ENCODE results near the gene CCL18. TPM values are rescaled to one million over a fixed set of nuclear protein-coding genes. Genes with fewer than 3 reads are reported as not detected.
"Not testable (repeated sequence)": the region's sequence is repeated elsewhere in the genome, so short reads cannot be mapped to it uniquely, and the experiment has no call there.

The CCL18 gene, protein sequence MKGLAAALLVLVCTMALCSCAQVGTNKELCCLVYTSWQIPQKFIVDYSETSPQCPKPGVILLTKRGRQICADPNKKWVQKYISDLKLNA
- not detected for total RNA-seq
- polyA plus RNA-seq = not detected

DNA sequence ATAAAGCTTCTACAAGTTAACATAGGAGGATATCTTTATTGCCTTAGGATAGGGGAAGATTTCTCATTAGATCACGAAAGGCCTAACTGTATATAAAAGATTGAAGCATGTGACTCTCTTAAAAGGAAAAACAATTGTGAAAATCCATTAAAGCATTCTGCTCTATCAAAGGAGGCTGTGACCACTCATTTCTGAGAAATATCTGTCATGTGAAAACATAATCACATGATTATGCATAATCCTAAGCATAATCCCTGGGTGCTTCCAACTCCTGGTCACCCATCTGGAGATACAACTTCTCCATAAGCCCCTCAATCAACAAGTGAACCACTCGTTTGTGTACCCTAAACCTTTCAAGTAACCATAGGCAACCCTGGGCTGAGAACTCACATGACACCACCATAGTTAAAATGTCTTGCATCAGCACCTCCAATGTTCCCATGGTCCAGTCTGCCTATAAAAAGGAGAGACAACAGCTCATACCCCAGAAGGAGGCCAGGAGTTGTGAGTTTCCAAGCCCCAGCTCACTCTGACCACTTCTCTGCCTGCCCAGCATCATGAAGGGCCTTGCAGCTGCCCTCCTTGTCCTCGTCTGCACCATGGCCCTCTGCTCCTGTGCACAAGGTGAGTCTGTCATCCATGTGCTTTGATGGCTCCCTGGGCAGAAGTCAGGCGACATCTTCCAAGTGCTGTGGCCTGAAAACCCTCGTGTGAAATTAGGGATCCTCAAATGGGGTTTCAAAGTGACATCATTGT, at the start of gene CCL18:
Gene CCL18, plus strand, starts transcription at position 487 of the 756 bp plus-strand sequence. Its CDS starts 71 bp downstream, at position 558.
- H3K27me3 Mint-ChIP-seq = peaks cover 4 to 7% of the 10 kb centered on the region in 2 donors
- H3K4me1 Mint-ChIP-seq = peaks cover 0 to 3% (median 0%) of the 10 kb centered on the region in 4 donors
- H3K27me3 ChIP-seq (ENCODE audit: insufficient read depth, low read length) = no peaks in the 10 kb centered on the region
- no peak within 1 kb of the TSS for H3K27ac ChIP-seq (ENCODE audit: low read depth, low read length)
- no peak for DNase-seq
- H3K9me3 Mint-ChIP-seq = no peaks in the 10 kb centered on the region
- ChIA-PET POLR2A (ENCODE audit: partially characterized antibody) (no interaction called here), CTCF (ENCODE audit: partially characterized antibody) (interaction anchor here (2.1 kb wide), 1 partner anchor 9 kb away, joined by 15 read pairs; no protein-coding TSS in a partner anchor)
- no peaks in the 10 kb centered on the region for H3K36me3 ChIP-seq (ENCODE audit: insufficient read depth, low read length)
- H3K4me3 Mint-ChIP-seq = peak within 1 kb of the TSS in 1 of 8 donors; percentile 31
- no peak within 1 kb of the TSS for H3K4me3 ChIP-seq (ENCODE audit: low read length in 2 of 2)
- no peaks in the 10 kb centered on the region for H3K36me3 Mint-ChIP-seq
- intact Hi-C loops (cut with micrococcal nuclease) = no loop called here
- no peak within 1 kb of the TSS for H3K27ac Mint-ChIP-seq
- no peaks in the 10 kb centered on the region for H3K9me3 ChIP-seq (ENCODE audit: control insufficient read depth in 1 of 2, low read length in 2 of 2)
- no peaks in the 10 kb centered on the region for H3K4me1 ChIP-seq (ENCODE audit: insufficient read depth, low read length)

- Mint-ChIP-seq H3K4me1 (peaks cover 0 to 1% (median 0%) of the 10 kb centered on the region in 4 donors), H3K27ac (no peak overlapping the region), H3K27me3 (peaks cover 7 to 20% of the 10 kb centered on the region in 2 donors), H3K36me3 (no peaks in the 10 kb centered on the region), H3K9me3 (peaks cover 0 to 6% (median 0%) of the 10 kb centered on the region in 8 donors), H3K4me3 (no peak overlapping the region)
- no peak overlapping the region for H3K4me3 ChIP-seq (ENCODE audit: low read length in 2 of 2)
- H3K27ac ChIP-seq (ENCODE audit: low read depth, low read length) = no peak overlapping the region
- no peaks in the 10 kb centered on the region for H3K9me3 ChIP-seq (ENCODE audit: control insufficient read depth in 1 of 2, low read length in 2 of 2)
- CTCF ChIA-PET (ENCODE audit: partially characterized antibody) = no interaction called here
- H3K27me3 ChIP-seq (ENCODE audit: insufficient read depth, low read length) = no peaks in the 10 kb centered on the region
- no peaks in the 10 kb centered on the region for H3K36me3 ChIP-seq (ENCODE audit: insufficient read depth, low read length)
- no peak for DNase-seq
- H3K4me1 ChIP-seq (ENCODE audit: insufficient read depth, low read length) = no peaks in the 10 kb centered on the region
- intact Hi-C loops (cut with micrococcal nuclease) = no loop called here
- POLR2A ChIA-PET (ENCODE audit: partially characterized antibody) = no interaction called here
Observed at GRCh38 chr17:36014946-36015345, 49.1 kb upstream of the CCL18 start.

DNA sequence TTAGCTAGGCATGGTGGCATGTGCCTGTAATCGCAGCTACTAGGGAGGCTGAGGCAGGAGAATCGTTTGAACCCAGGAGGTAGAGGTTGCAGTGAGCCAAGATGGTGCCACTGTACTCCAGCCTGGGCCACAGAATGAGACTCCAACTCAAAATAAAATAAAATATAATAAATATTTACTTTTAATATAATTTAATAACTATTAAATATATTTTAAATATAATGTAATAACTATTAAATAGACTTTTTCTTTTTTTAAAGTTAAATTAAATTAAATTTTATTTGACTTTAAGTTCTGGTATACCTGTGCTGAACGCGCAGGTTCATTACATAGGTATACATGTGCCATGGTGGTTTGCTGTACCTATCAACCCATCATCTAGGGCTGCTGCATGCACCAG, 48.2 kb upstream of the CCL18 start:
- H3K27ac Mint-ChIP-seq = not testable (repeated sequence)
- peaks cover 14 to 16% of the 10 kb centered on the region in 2 donors for H3K27me3 Mint-ChIP-seq

GRCh38 chr17:36016555-36016954, 47.5 kb upstream of the CCL18 start:
- no peaks in the 10 kb centered on the region for H3K9me3 ChIP-seq (ENCODE audit: control insufficient read depth in 1 of 2, low read length in 2 of 2)
- ChIA-PET CTCF (ENCODE audit: partially characterized antibody) (no interaction called here), POLR2A (ENCODE audit: partially characterized antibody) (no interaction called here)
- DNase-seq = no peak
- Mint-ChIP-seq H3K9me3 (peaks cover 0 to 4% (median 0%) of the 10 kb centered on the region in 8 donors), H3K27ac (no peak overlapping the region), H3K36me3 (no peaks in the 10 kb centered on the region), H3K4me3 (no peak overlapping the region), H3K4me1 (peaks cover 0 to 1% (median 0%) of the 10 kb centered on the region in 4 donors), H3K27me3 (peaks cover 13 to 16% of the 10 kb centered on the region in 2 donors)
- no peaks in the 10 kb centered on the region for H3K36me3 ChIP-seq (ENCODE audit: insufficient read depth, low read length)
- H3K4me3 ChIP-seq (ENCODE audit: low read length in 2 of 2) = no peak overlapping the region
- H3K27me3 ChIP-seq (ENCODE audit: insufficient read depth, low read length) = no peaks in the 10 kb centered on the region
- H3K27ac ChIP-seq (ENCODE audit: low read depth, low read length) = no peak overlapping the region
- intact Hi-C loops (cut with micrococcal nuclease) = no loop called here
- no peaks in the 10 kb centered on the region for H3K4me1 ChIP-seq (ENCODE audit: insufficient read depth, low read length)

More for the DNA sequence above, 48.2 kb upstream of the CCL18 start:
- H3K9me3 ChIP-seq (ENCODE audit: control insufficient read depth in 1 of 2, low read length in 2 of 2); H3K4me3 Mint-ChIP-seq; H3K27ac ChIP-seq (ENCODE audit: low read depth, low read length); intact Hi-C loops (cut with micrococcal nuclease); H3K4me1 Mint-ChIP-seq; H3K9me3 Mint-ChIP-seq; POLR2A ChIA-PET (ENCODE audit: partially characterized antibody); CTCF ChIA-PET (ENCODE audit: partially characterized antibody); H3K27me3 ChIP-seq (ENCODE audit: insufficient read depth, low read length); H3K4me1 ChIP-seq (ENCODE audit: insufficient read depth, low read length); DNase-seq; H3K36me3 ChIP-seq (ENCODE audit: insufficient read depth, low read length); H3K4me3 ChIP-seq (ENCODE audit: low read length in 2 of 2); H3K36me3 Mint-ChIP-seq: not testable (repeated sequence)

DNA sequence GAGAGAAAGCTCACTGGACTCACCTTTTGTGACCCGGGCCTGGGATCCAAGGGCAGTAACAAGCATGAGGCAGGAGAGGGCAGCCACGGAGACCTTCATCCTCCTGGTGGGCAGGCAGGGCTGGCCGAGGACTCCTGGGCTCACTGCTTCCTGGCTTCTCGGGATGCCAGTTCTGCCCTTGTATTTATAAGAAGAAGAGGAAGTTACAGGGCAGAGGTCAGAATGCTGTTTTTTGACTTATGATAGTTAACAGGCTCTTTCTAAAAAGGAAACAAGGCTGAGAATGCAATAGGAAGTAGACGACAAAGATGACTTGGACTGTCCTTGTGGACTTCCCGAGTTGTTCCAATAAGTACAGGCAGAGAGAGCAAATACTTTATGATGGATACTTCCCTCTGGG, 46.3 kb upstream of the CCL18 start, which contains the start of gene CCL23:
Gene CCL23, minus strand, starts transcription at position 174 of the 400 bp plus-strand sequence. Its CDS starts 75 bp downstream, at position 99.
- ChIA-PET POLR2A (ENCODE audit: partially characterized antibody) (no interaction called here), CTCF (ENCODE audit: partially characterized antibody) (no interaction called here)
- Histone ChIP-seq H3K27ac (ENCODE audit: low read depth, low read length) (no peak within 1 kb of the TSS), H3K4me3 (ENCODE audit: low read length in 2 of 2) (no peak within 1 kb of the TSS), H3K36me3 (ENCODE audit: insufficient read depth, low read length) (no peaks in the 10 kb centered on the region), H3K27me3 (ENCODE audit: insufficient read depth, low read length) (no peaks in the 10 kb centered on the region), H3K4me1 (ENCODE audit: insufficient read depth, low read length) (no peaks in the 10 kb centered on the region), H3K9me3 (ENCODE audit: control insufficient read depth in 1 of 2, low read length in 2 of 2) (no peaks in the 10 kb centered on the region)
- H3K4me1 Mint-ChIP-seq = peaks cover 0 to 1% (median 0%) of the 10 kb centered on the region in 4 donors
- no peak within 1 kb of the TSS for H3K4me3 Mint-ChIP-seq
- H3K36me3 Mint-ChIP-seq = no peaks in the 10 kb centered on the region
- H3K27me3 Mint-ChIP-seq = peaks cover 20 to 22% of the 10 kb centered on the region in 2 donors
- no peak within 1 kb of the TSS for H3K27ac Mint-ChIP-seq
- DNase-seq = no peak
- H3K9me3 Mint-ChIP-seq = peaks cover 0 to 5% (median 0%) of the 10 kb centered on the region in 8 donors
- intact Hi-C loops (cut with micrococcal nuclease) = no loop called here

- intact Hi-C loops (cut with micrococcal nuclease) = no loop called here
- Histone ChIP-seq H3K4me1 (ENCODE audit: insufficient read depth, low read length) (no peaks in the 10 kb centered on the region), H3K36me3 (ENCODE audit: insufficient read depth, low read length) (no peaks in the 10 kb centered on the region), H3K27me3 (ENCODE audit: insufficient read depth, low read length) (no peaks in the 10 kb centered on the region), H3K9me3 (ENCODE audit: control insufficient read depth in 1 of 2, low read length in 2 of 2) (no peaks in the 10 kb centered on the region), H3K4me3 (ENCODE audit: low read length in 2 of 2) (no peak overlapping the region), H3K27ac (ENCODE audit: low read depth, low read length) (no peak overlapping the region)
- no peak overlapping the region for H3K27ac Mint-ChIP-seq
- peaks cover 0 to 9% (median 0%) of the 10 kb centered on the region in 8 donors for H3K9me3 Mint-ChIP-seq
- peaks cover 18 to 25% of the 10 kb centered on the region in 2 donors for H3K27me3 Mint-ChIP-seq
- ChIA-PET CTCF (ENCODE audit: partially characterized antibody) (interaction anchor here (1.0 kb wide), 1 partner anchor 53 kb away, joined by 4 read pairs; no protein-coding TSS in a partner anchor), POLR2A (ENCODE audit: partially characterized antibody) (no interaction called here)
- no peaks in the 10 kb centered on the region for H3K36me3 Mint-ChIP-seq
- peaks cover 0 to 1% (median 0%) of the 10 kb centered on the region in 4 donors for H3K4me1 Mint-ChIP-seq
- no peak overlapping the region for H3K4me3 Mint-ChIP-seq
- no peak for DNase-seq
Observed at GRCh38 chr17:36019423-36019822, 44.6 kb upstream of the CCL18 start.

DNA sequence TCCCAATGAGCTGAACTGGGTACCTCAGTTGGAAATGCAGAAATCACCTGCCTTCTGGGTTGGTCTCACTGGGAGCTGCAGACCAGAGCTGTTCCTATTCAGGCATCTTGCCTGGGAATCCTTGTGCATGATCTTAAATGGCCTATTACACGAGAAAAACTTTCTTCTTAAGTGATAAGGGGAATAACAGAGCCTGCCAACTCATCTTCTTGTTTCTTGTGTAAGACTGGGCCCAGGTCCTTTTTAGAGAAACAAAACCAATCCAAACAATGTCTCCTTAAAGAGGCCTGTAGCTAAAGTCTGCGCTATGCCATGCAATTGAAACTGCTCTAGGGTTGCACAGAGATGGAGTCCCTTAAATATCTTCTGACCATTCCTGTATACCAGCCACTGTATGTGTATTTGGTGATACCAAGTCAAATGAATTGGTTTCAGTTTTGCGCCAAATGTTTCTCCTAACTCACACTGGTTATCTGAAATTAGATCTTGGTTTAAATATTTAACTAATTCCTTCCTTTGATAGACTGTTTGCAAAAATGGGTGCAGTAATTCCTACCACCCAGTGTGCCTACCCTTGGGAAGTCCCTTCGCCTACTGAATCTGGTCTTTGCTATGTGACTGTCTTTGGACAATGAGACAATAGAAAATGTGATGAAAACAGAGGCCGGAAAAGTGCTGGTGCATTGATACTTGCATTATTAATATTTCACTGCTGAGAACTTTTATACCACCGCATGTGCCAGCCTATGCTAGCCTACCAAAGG, 39.8 kb upstream of the CCL18 start:
- ChIA-PET POLR2A (ENCODE audit: partially characterized antibody) (no interaction called here), CTCF (ENCODE audit: partially characterized antibody) (no interaction called here)
- intact Hi-C loops (cut with micrococcal nuclease) = no loop called here

More for the DNA sequence above, 39.8 kb upstream of the CCL18 start:
- Histone ChIP-seq H3K36me3 (ENCODE audit: insufficient read depth, low read length) (no peaks in the 10 kb centered on the region), H3K9me3 (ENCODE audit: control insufficient read depth in 1 of 2, low read length in 2 of 2) (no peaks in the 10 kb centered on the region), H3K4me1 (ENCODE audit: insufficient read depth, low read length) (no peaks in the 10 kb centered on the region), H3K4me3 (ENCODE audit: low read length in 2 of 2) (no peak overlapping the region), H3K27ac (ENCODE audit: low read depth, low read length) (no peak overlapping the region), H3K27me3 (ENCODE audit: insufficient read depth, low read length) (no peaks in the 10 kb centered on the region)
- Mint-ChIP-seq H3K9me3 (peaks cover 0 to 9% (median 0%) of the 10 kb centered on the region in 8 donors), H3K27me3 (peaks cover 16 to 34% of the 10 kb centered on the region in 2 donors), H3K36me3 (no peaks in the 10 kb centered on the region), H3K27ac (no peak overlapping the region), H3K4me1 (no peaks in the 10 kb centered on the region), H3K4me3 (no peak overlapping the region)
- DNase-seq = no peak
